GM19324 (cell line): ENCODE measurements around the gene CDK10.

Source experiments
- ATAC-seq: cut with Tn5 transposase; IDR thresholded peaks from one replicate; pipeline ENCODE4 v1.9.1; 2021; ENCODE audit warnings: mild to moderate bottlenecking, moderate library complexity; ENCODE audit not compliant: unreplicated experiment, low FRiP score

The CDK10 gene

GRCh38 chr16:89732142-89732917 lies 45.8 kb downstream of the CDK10 start:
- ATAC-seq: no peak

DNA sequence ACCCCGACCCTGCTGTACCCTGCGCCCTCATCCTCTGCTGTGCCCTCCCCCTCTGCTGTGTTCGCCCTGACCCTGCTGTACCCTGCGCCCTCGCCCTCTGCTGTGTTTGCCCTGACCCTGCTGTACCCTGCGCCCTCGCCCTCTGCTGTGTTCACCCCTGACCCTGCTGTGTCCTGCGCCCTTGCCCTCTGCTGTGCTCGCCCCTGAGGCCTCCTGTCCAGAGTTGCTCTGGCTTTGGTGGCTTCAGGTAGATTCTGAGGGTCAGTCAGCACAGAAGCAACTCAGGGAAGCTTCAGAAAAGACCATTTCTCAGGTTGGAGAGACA lies 46.4 kb downstream of the CDK10 start:
- no peak for ATAC-seq

DNA sequence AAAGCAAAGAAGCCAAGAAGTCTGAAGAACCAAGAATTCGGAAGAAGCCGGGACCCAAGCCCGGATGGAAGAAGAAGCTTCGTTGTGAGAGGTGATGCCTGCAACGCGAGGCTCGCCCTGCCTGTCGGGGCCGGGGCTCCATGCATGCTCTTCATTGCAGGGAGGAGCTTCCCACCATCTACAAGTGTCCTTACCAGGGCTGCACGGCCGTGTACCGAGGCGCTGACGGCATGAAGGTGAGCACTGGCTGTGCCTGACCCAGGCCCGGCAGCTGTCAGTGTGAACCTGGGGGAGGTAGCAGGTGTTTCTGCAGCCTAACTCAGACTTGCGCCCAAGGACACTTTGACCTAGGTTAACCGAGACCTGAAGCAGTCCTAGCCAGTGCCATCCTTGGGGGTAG lies 46.8 kb downstream of the CDK10 start:
- ATAC-seq: no peak

DNA sequence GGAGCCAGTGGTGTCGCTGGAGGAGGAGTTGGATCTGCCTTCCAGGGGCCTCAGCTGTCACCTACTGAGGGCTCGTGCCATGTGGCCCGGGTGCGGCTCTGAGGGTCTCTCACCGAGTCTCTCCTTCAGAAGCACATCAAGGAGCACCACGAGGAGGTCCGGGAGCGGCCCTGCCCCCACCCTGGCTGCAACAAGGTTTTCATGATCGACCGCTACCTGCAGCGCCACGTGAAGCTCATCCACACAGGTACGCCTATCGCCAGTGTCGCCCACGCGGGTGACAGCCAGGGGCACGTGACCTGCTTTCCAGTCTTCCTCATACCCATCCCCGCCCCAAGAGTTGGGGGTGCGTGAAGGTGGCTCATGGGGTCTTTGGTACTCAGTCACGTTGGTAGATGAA lies 47.3 kb downstream of the CDK10 start:
- no peak for ATAC-seq

DNA sequence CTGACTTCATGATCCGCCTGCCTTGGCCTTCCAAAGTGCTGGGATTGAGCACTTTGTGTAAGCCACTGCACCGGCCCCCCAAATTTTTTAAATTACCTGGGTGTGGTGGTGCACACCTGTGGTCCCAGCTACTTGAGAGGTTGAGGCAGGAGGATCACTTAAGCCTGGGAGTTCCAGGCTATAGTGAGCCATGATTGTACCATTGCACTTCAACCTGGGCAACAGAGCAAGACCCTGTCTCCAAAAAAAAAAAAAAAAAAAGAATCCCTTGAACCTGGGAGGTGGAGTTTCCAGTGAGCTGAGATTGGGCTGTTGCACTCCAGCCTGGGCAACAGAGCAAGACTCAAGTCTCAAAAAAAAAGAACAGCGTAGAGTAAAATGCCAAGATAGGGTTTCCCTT lies 50.1 kb downstream of the CDK10 start:
- ATAC-seq: no peak

- no peak for ATAC-seq
These were observed 51.0 kb downstream of the CDK10 start for GRCh38 chr16:89737341-89738071.

DNA sequence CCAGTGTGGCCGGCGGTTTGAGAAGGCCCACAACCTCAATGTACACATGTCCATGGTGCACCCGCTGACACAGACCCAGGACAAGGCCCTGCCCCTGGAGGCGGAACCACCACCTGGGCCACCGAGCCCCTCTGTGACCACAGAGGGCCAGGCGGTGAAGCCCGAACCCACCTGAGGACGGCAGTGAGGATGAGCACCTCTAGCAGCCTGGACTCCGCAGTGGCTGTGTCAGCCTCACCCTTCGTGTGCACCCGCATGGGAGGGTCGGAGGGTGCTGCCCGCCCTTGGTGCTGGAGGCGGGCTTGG lies 51.5 kb downstream of the CDK10 start:
- no peak for ATAC-seq

- no peak for ATAC-seq
These were observed 52.2 kb downstream of the CDK10 start for GRCh38 chr16:89738538-89739317.

DNA sequence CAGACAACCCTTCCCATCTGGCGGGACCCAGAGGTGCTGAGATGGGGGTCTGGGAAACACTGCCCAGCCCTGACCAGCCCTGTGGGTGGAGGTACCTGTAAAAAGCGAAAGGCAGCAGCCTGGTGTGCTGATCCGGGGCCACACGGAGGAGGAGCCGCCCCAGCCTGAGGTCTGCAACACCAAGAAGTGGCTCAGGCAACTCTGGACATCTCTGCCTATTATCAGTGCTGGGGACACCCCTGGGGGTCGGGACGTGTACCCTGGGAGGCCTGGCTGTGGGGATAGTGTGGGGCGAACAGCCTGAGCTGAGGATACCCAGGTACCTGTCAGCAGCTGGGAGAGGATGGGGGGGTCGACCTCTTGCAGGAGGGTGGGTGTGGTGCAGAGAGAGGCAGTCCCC lies 52.9 kb downstream of the CDK10 start:
- no peak for ATAC-seq

- no peak for ATAC-seq
These were observed 55.0 kb downstream of the CDK10 start for GRCh38 chr16:89741342-89742014.

DNA sequence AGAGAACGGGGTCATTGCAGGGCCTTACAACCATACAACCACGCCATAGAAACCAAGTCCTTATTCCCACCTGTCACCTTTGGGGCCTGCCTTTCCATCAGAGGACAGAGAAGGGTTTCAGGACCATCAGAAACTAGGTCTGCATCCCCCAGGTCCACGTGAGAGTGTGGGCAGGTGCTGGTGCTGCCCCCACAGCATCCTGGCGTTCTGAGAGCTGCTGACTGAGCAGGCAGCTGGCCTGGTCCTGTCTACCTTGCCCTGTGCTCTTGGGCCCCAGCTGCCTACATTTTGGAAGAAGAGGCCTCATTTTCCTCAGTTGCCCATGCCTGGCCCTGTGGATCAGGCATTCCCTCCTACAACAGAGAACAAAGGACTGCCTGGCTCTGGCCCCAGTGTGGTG lies 56.5 kb downstream of the CDK10 start:
- no peak for ATAC-seq

DNA sequence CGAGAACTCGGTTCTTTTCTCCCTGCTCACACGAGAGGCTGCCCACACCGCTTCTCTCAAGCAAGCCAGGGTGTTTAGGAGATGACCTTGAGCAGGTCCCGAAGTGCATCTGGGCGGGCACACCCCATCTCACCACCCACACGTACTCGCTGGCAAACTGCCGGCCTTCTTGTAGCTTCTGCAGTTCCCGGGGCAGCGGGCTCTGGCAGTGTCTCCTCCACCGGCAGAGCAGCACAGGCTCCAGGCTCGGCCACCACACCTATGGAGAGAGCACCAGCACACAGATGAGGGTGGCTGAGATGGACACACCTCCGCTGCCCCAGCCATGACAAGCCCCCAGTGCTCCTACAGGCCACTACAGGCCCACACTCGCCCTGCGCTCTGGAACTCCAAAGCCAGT lies 58.3 kb downstream of the CDK10 start:
- ATAC-seq: no peak
